Dedifferentiated amniotic fluid mesenchymal stem cell (primary cell): Measurements from ENCODE around the gene MRTFA.

Source experiments
- DNase-seq: peaks from one replicate; pipeline ENCODE4 v3.0.0-alpha.2; 2016; ENCODE audit errors: extremely low spot score

MRTFA gene

GRCh38 chr22:40411506-40411861, 225.0 kb downstream of the MRTFA start:
- DNase-seq, result no peak

GRCh38 chr22:40410731-40411505, 225.6 kb downstream of the MRTFA start:
- DNase-seq, result no peak

GRCh38 chr22:40410272-40410671, 226.2 kb downstream of the MRTFA start:
- no peak for DNase-seq

DNA sequence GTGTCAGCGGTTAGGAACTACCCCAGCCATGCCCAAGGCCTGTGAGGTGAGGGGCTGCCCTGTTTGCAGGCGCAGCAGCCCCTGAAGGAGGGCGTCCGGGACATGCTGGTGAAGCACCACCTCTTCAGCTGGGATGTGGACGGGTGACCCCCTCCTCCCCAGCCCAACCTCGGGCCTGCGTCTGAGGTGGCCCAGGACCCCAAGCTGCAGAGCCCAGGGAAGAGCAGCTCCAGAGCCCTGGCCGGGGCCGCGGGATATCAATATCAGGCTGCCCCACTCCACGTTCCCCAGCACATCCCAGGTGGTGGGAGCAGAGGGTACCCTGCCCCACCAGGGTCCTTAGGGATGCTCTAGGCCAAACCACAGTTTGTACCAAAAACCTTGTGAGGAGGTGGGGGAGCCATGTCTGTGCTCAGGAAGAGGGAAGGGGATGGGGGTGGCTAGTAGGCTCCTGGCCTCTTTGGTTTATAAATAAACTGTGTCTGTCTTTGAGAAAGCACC, 226.9 kb downstream of the MRTFA start:
- DNase-seq, result no peak

DNA sequence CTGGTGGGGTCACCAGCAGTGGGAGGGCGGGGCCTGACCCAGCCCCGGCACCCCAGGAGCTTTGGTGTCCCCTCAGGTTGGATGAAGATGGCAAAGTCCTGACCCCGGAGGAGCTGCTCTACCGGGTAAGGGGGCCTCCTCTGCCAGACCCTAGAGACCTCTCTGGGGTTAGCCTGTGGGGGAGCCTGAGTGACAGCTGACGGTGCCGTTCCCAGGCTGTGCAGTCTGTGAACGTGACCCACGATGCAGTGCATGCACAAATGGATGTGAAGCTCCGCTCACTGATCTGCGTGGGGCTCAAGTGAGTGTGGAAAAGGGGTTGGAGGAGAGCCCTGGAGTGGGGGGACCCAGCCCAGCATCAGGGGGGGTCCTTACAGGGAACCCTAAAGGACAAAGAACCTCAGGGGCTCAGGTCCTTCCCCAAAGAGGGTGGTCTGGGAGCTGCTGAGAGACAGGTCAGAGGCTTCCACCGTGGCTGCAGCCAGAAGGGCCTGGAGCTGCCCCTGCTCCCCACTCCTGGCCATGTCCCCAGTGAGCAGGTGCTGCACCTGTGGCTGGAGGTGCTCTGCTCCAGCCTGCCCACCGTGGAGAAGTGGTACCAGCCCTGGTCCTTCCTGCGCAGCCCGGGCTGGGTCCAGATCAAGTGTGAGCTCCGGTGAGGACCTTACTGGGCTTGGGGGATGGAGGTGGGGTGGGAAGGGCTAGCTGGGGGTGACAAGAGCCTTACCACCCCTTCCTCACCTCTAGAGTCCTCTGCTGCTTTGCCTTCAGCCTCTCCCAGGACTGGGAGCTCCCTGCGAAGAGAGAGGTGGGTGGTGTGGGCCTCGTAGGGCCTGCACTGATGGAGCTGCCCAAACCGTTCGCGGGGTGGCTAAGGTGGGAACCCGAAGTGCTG, 227.6 kb downstream of the MRTFA start:
- no peak for DNase-seq

- no peak for DNase-seq
These were observed 228.4 kb downstream of the MRTFA start for GRCh38 chr22:40407831-40408717.

GRCh38 chr22:40407021-40407761, 229.3 kb downstream of the MRTFA start:
- no peak for DNase-seq

DNA sequence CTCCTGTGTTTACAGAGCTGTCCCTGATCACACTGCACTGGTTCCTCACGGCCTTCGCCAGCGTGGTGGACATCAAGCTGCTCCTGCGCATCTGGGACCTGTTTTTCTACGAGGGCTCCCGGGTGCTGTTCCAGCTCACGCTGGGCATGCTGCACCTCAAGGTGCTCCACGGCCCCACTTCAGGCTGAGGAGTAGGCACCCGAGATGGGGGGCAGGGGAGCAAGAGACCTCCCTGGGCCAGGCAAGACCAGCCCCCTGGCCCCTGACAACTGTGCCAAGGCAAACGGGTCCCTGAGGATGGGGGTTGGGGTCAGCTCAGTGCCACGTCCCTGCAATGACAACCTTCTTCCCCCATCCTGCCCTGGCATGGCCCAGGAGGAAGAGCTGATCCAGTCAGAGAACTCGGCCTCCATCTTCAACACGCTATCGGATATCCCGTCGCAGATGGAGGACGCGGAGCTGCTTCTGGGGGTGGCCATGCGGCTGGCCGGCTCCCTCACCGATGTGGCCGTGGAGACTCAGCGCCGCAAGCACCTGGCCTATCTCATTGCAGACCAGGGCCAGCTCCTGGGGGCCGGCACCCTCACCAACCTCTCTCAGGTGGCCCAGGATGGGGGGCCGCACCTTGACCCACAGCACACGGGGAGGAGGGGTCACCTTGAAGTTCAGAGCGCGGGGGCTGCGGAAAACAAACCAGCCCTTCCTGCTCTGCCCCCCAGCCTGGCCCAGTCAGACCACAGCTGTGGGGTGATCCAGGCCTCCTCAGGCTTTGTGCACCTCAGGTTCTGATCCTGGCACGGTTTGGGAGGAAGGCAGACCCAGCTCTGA, 230.2 kb downstream of the MRTFA start:
- DNase-seq, result no peak

- no peak for DNase-seq
These were observed 231.1 kb downstream of the MRTFA start for GRCh38 chr22:40405178-40406062.

GRCh38 chr22:40404251-40405177, 232.0 kb downstream of the MRTFA start:
- no peak for DNase-seq

GRCh38 chr22:40403651-40404050, 232.9 kb downstream of the MRTFA start:
- no peak for DNase-seq

DNA sequence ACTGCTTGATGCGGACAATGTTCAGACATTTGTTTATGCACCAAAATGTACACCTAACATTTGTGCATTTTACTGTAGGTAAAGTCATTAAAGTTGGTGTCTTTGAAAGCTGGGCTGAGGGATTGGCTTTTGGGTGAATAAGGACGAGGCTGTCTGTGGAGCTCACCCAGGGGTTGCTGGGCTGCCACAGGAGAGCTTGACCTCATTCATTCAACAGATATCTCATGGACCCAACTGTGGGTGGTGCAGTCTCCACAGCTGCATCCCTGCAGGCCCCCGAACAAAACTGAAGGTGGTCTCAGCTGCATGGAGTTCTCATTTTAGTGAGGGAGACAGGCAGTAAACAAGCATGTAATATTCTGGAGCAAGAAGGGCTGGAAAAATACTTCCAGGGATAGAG, 233.4 kb downstream of the MRTFA start:
- no peak for DNase-seq

GRCh38 chr22:40401981-40402406, 234.5 kb downstream of the MRTFA start:
- DNase-seq, result no peak

GRCh38 chr22:40401532-40401931, 235.0 kb downstream of the MRTFA start:
- no peak for DNase-seq

DNA sequence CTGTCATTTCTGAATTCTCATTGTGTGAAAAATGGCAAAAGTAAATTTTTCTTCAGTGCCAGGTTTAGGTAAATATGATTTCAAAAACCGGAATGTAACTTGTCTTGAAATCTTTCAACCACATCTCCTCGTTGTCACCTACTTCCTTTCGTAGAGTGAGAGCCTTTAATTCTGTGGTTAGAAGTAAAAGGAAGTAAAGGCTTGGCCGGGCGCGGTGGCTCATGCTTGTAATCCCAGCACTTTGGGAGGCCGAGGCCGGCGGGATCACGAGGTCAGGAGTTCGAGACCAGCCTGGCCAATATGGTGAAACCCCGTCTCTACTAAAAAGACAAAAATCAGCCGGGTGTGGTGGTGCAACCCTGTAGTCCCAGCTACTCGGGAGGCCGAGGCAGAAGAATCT, 236.4 kb downstream of the MRTFA start:
- no peak for DNase-seq

- no peak for DNase-seq
These were observed 236.9 kb downstream of the MRTFA start for GRCh38 chr22:40399621-40400020.

- no peak for DNase-seq
These were observed 239.1 kb downstream of the MRTFA start for GRCh38 chr22:40397396-40397795.

DNA sequence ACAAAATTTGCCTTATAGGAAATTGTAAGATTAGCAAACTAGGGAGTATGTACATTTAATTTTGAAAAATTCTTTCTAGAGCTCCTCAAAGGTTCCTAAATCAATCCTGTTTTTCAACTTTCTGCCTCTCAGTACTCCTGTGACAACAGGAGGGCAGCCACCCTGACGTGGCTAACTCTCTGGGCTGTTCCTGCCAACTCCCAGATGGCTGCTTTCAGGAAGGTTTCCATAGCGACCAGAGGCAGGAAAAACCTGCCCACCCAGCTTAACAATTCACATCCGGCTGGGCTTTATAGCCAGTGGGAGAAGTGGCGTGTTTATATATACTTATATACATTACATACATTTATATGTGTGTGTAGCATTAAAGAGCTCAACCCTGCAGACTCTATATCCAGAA, 239.6 kb downstream of the MRTFA start:
- DNase-seq, result peak; percentile 26
